Thoracic aorta (tissue), 2 donors: ENCODE data around the gene TMEM242. TPM values are rescaled to one million over a fixed set of nuclear protein-coding genes. Genes with fewer than 3 reads are reported as not detected.

Experiments used
- ATAC-seq: fragments of 150-250 bp; one replicate; pipeline ENCODE4 v1.8.0; 2017; ENCODE audit warnings: low read depth; ENCODE audit not compliant: insufficient number of reproducible peaks, low FRiP score
- DNase-seq: peaks from one replicate; pipeline ENCODE4 v3.0.0-alpha.2; 2020; ENCODE audit warnings: low spot score
- H3K27ac ChIP-seq, 2 donors: fragments of 200-600 bp; sonication (generic); 1 replicate in 1 of 2; 2 replicates in 1 of 2; pipeline ENCODE4 v1.5.1; 2016; ENCODE audit warnings: mild to moderate bottlenecking in 2 of 2, moderate library complexity in 2 of 2
- H3K27me3 ChIP-seq: fragments of 200-600 bp; sonication (generic); replicated peaks from 2 replicates; pipeline ENCODE4 v1.6.0; 2016; ENCODE audit warnings: mild to moderate bottlenecking; ENCODE audit not compliant: insufficient read depth
- H3K36me3 ChIP-seq: fragments of 200-600 bp; sonication (generic); one replicate; pipeline ENCODE4 v1.5.1; 2016
- H3K4me1 ChIP-seq, 2 donors: fragments of 200-600 bp; sonication (generic); 1 replicate in 1 of 2; 2 replicates in 1 of 2; pipeline versions ENCODE4 v1.5.1 to v1.6.0; 2016; ENCODE audit warnings: low read depth in 2 of 2, mild to moderate bottlenecking in 1 of 2; ENCODE audit not compliant: control insufficient read depth in 1 of 2
- H3K4me3 ChIP-seq: fragments of 200-600 bp; sonication (generic); 2 replicates; pipeline ENCODE4 v1.5.1; 2016; ENCODE audit warnings: mild to moderate bottlenecking
- H3K9me3 ChIP-seq: fragments of 200-600 bp; sonication (generic); 2 replicates; pipeline ENCODE4 v1.5.1; 2016
- total RNA-seq, 2 donors: library from RNA; depleted of rRNA; stranded (reverse); fragments of >200 nt; gene quantifications; one replicate each; pipeline versions ENCODE4 v1.1.0 to v1.2.3, GENCODE V29; 2016
- TF ChIP-seq, protein P1 (sequence below): fragments of 200-600 bp; sonication (generic); IDR thresholded peaks from one replicate; pipeline ENCODE4 v1.5.1; 2019; ENCODE audit warnings: antibody characterized with exemption

TMEM242 gene
- total RNA-seq = 1 to 10 TPM; 7.3 to 8.8 TPM

DNA sequence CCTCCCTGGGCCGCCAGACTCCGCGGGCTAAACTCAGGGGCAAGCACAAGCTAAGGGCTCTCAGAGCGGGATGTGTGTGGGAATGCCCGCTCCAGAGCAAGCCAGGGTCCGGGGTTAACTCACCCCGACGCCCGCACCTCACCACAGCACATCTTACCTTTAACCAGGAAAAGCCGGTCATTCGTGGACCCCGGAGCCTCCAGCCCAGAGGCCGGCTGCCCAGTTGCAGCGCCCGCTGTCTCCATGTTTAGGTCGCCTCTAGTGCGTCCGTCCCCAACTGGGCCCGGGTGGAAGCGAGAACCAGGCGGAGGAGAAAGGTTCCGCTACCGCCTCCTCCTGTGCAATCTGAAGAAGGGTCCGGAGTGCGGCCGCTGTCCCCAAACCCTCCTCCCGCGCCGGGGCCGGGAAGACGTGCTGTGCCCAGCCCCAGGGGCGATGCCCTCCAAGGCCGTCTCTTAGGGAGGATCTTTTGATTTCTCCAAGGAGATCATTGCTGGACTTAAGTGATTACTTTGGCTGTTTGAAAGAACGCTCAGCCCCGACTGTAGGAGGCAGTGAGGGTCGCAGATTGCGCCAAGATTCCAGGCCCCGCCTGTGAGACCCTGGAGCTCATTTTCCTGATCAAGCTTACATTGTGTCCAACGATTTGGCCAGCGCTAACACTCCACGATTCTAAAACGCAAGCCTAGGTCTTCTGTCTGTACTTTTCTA is at the start of gene TMEM242:
TSS of gene TMEM242 (minus strand) at position 265 of the 711 bp plus-strand sequence. CDS start at position 245, 20 bp downstream.
- peak within 1 kb of the TSS; percentile 90 to 93 for H3K27ac ChIP-seq
- H3K4me3 ChIP-seq = peak within 1 kb of the TSS; percentile 79
- H3K9me3 ChIP-seq = no peaks in the 10 kb centered on the region
- H3K27me3 ChIP-seq = no peaks in the 10 kb centered on the region
- DNase-seq = peak; percentile 72
- peaks cover 8 to 33% of the 10 kb centered on the region in 2 donors for H3K4me1 ChIP-seq
- H3K36me3 ChIP-seq = peaks cover 7% of the 10 kb centered on the region
- ATAC-seq = peak; percentile 80
- TF ChIP-seq, protein P1, sequence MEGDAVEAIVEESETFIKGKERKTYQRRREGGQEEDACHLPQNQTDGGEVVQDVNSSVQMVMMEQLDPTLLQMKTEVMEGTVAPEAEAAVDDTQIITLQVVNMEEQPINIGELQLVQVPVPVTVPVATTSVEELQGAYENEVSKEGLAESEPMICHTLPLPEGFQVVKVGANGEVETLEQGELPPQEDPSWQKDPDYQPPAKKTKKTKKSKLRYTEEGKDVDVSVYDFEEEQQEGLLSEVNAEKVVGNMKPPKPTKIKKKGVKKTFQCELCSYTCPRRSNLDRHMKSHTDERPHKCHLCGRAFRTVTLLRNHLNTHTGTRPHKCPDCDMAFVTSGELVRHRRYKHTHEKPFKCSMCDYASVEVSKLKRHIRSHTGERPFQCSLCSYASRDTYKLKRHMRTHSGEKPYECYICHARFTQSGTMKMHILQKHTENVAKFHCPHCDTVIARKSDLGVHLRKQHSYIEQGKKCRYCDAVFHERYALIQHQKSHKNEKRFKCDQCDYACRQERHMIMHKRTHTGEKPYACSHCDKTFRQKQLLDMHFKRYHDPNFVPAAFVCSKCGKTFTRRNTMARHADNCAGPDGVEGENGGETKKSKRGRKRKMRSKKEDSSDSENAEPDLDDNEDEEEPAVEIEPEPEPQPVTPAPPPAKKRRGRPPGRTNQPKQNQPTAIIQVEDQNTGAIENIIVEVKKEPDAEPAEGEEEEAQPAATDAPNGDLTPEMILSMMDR = peak; percentile 30

- Histone ChIP-seq H3K27ac (no peak overlapping the region), H3K27me3 (no peaks in the 10 kb centered on the region), H3K36me3 (no peaks in the 10 kb centered on the region), H3K9me3 (no peaks in the 10 kb centered on the region), H3K4me1 (no peaks in the 10 kb centered on the region), H3K4me3 (no peak overlapping the region)
- ATAC-seq (no peak), DNase-seq (no peak)
- TF ChIP-seq, protein P1 = no peak
Measured at GRCh38 chr6:157372501-157373280, 49.4 kb upstream of the TMEM242 start.

- TF ChIP-seq, protein P1 = no peak
- ATAC-seq = no peak
- Histone ChIP-seq H3K27ac (no peak overlapping the region), H3K27me3 (no peaks in the 10 kb centered on the region), H3K4me3 (no peak overlapping the region), H3K4me1 (no peaks in the 10 kb centered on the region), H3K9me3 (no peaks in the 10 kb centered on the region), H3K36me3 (no peaks in the 10 kb centered on the region)
- no peak for DNase-seq
Measured at GRCh38 chr6:157370755-157371154, 47.4 kb upstream of the TMEM242 start.

DNA sequence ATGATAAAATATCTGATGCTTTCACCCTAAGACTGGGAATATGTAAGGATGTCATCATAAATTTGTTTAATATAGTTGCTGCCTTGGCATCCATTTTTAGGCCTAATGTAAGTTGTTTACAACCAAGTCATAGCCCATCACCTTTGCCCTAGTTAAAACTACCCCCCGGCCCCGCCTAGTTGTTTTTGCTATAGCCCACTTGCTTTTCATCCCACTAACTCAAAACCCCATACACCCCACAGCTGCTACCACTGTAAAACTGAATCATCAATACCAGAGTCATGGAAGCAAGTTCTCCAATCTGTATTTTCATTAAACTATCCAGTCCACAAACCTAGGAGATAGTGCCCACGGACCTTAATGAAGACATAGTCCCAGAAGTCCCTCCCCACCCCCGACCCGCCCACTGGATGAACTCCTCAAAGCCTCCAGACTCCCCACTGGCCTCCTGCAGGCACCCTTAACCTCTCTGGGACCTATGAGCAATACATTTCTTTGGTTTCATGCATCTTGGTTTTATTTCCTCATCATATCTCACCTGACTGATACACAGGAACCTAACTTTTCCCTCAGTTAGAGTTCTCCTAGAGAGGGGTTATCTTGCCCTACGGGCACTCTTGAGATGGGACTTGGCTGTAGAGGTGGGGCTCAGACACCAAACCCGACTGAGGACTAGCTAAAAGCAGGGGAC is 45.2 kb upstream of the TMEM242 start:
- Histone ChIP-seq H3K4me3 (no peak overlapping the region), H3K36me3 (no peaks in the 10 kb centered on the region), H3K27me3 (no peaks in the 10 kb centered on the region), H3K4me1 (no peaks in the 10 kb centered on the region), H3K27ac (no peak overlapping the region), H3K9me3 (no peaks in the 10 kb centered on the region)
- ATAC-seq = no peak
- TF ChIP-seq, protein P1 = no peak
- no peak for DNase-seq

DNA sequence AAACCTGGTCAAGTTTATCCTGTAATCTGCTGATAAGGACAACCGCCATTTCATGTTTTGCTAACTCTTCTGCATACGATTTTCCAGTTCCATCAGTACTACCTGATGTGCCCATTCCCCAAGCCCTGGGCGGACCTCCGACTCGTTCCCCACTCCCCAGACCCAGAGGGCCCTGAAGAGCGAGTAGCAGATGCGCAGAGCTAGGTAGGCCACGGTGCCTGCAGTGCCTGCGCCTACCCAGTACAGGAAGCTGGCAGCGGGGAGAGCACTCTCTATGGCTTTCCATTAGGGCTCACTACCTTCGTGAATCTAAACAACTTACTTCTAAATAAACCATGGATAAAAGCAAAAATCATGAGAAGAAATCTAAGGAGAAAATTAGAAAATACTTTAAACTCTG is 43.3 kb upstream of the TMEM242 start:
- no peaks in the 10 kb centered on the region for H3K36me3 ChIP-seq
- ATAC-seq (no peak), DNase-seq (no peak)
- no peak overlapping the region for H3K4me3 ChIP-seq
- H3K27me3 ChIP-seq = no peaks in the 10 kb centered on the region
- H3K27ac ChIP-seq = no peak overlapping the region
- H3K4me1 ChIP-seq = no peaks in the 10 kb centered on the region
- TF ChIP-seq, protein P1 = no peak
- H3K9me3 ChIP-seq = no peaks in the 10 kb centered on the region
